Uterus (tissue), 4 donors: ENCODE data around the gene NPAS2. TPM values are rescaled to one million over a fixed set of nuclear protein-coding genes. Genes with fewer than 3 reads are reported as not detected.

Experiments used
- DNase-seq, 2 donors: peaks; one replicate each; pipeline ENCODE4 v3.0.0-alpha.2; 2019 to 2020
- H3K27ac ChIP-seq, 2 donors: fragments of 200-600 bp; sonication (generic); 1 replicate in 1 of 2; 2 replicates in 1 of 2; pipeline ENCODE4 v1.5.1; 2016 to 2018
- H3K27me3 ChIP-seq, 2 donors: fragments of 200-600 bp; sonication (generic); one replicate each; pipeline ENCODE4 v1.5.1; 2018 to 2019; ENCODE audit warnings: control low read depth in 1 of 2
- H3K36me3 ChIP-seq, 2 donors: fragments of 200-600 bp; sonication (generic); one replicate each; pipeline ENCODE4 v1.5.1; 2019; ENCODE audit warnings: control low read depth in 1 of 2
- H3K4me1 ChIP-seq, 2 donors: fragments of 200-600 bp; sonication (generic); one replicate each; pipeline ENCODE4 v1.5.1; 2018 to 2019; ENCODE audit warnings: control low read depth in 1 of 2
- H3K4me3 ChIP-seq, 2 donors: fragments of 200-600 bp; sonication (generic); 1 replicate in 1 of 2; 2 replicates in 1 of 2; pipeline ENCODE4 v1.5.1; 2018 to 2019; ENCODE audit warnings: mild to moderate bottlenecking in 1 of 2
- H3K9me3 ChIP-seq, 2 donors: fragments of 200-600 bp; sonication (generic); one replicate each; pipeline ENCODE4 v1.5.1; 2019; ENCODE audit warnings: control low read depth in 1 of 2
- POLR2A ChIP-seq, 2 donors: fragments of 450-650 bp; IDR thresholded peaks; one replicate each; pipeline ENCODE4 v1.6.1; 2016; ENCODE audit warnings: antibody characterized with exemption in 2 of 2, mild to moderate bottlenecking in 1 of 2, moderate library complexity in 1 of 2
- intact Hi-C: fragments of 100-400 bp; cut with DNase I; formaldehyde crosslinking; loops from one replicate; pipeline ENCODE4 v1.15.1; 2023; ENCODE audit warnings: low total_unique reads
- total RNA-seq, 4 donors: library from RNA; depleted of rRNA in 3 of 4; stranded (reverse); fragments of >200 nt in 3 of 4; gene quantifications; one replicate each; pipeline versions ENCODE4 v1.1.0 to v1.2.4, GENCODE V29; 2014 to 2023
- TF ChIP-seq, protein P1 (sequence below), 4 experiments: fragments of 200-600 bp in 2 of 4; fragments of 450-650 bp in 2 of 4; sonication (generic) in 2 of 4; IDR thresholded peaks; one replicate each; pipeline ENCODE4 v1.5.1; 2016 to 2019; ENCODE audit warnings: antibody characterized with exemption in 4 of 4, mild to moderate bottlenecking in 2 of 4, moderate library complexity in 1 of 4
- donor health status: DM: yes; HTN: yes; CAD: no.

NPAS2 gene
- total RNA-seq, 4 donors from 2014 or later = 5.6 to 66.5 (median 24.9) TPM

DNA sequence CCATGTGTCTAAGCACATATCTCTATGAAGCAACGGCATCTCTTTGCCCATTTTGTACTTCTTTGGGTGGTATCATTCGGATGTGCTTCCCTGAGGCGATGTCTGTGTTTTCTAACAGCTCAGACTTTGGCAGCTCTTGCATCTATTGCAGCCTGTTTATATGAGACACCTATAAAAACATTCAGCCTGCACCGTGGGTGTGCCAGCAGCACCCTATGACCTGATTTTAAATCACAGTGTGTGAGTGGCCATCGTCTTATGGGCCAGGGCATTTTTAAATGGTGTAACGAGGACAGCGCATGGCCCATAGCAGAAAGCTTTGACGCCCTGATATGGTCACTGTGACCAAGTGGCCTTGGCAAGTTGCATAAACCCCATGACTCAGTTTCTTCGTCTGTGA, 12.9 kb downstream of the NPAS2 start:
- Histone ChIP-seq H3K9me3 (no peaks in the 10 kb centered on the region), H3K27ac (no peak overlapping the region), H3K4me1 (no peaks in the 10 kb centered on the region), H3K4me3 (no peak overlapping the region), H3K27me3 (no peaks in the 10 kb centered on the region), H3K36me3 (no peaks in the 10 kb centered on the region)
- intact Hi-C loops = no loop called here
- TF ChIP-seq, protein P1, sequence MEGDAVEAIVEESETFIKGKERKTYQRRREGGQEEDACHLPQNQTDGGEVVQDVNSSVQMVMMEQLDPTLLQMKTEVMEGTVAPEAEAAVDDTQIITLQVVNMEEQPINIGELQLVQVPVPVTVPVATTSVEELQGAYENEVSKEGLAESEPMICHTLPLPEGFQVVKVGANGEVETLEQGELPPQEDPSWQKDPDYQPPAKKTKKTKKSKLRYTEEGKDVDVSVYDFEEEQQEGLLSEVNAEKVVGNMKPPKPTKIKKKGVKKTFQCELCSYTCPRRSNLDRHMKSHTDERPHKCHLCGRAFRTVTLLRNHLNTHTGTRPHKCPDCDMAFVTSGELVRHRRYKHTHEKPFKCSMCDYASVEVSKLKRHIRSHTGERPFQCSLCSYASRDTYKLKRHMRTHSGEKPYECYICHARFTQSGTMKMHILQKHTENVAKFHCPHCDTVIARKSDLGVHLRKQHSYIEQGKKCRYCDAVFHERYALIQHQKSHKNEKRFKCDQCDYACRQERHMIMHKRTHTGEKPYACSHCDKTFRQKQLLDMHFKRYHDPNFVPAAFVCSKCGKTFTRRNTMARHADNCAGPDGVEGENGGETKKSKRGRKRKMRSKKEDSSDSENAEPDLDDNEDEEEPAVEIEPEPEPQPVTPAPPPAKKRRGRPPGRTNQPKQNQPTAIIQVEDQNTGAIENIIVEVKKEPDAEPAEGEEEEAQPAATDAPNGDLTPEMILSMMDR (IDR thresholded peaks at IDR 0.05) = no peak
- no peak for TF ChIP-seq POLR2A (IDR thresholded peaks at IDR 0.05)
- DNase-seq = no peak

DNA sequence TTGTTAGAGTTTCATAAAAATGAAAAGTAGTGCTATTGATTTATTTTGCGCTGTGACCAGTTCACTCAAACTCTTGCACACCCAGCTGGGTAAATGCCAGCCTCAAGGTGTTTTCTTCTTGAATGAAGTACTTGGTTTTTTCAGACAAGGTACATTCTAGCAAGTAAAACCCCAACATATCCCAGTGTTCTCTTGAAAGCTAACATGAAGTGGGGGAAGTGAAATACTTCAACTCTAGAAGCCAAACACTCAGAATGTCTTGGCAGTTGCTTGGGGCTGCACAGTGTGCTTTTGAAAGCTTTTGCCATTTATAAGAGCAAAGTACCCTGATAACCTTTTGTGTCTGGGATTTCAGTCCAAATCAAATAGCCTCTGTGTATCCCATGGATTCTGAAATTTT, 13.4 kb downstream of the NPAS2 start:
- DNase-seq = no peak
- H3K4me1 ChIP-seq = no peaks in the 10 kb centered on the region
- no peaks in the 10 kb centered on the region for H3K27me3 ChIP-seq
- no peak overlapping the region for H3K27ac ChIP-seq
- H3K9me3 ChIP-seq = no peaks in the 10 kb centered on the region
- no peak overlapping the region for H3K4me3 ChIP-seq
- no peaks in the 10 kb centered on the region for H3K36me3 ChIP-seq
- intact Hi-C loops = no loop called here
- no peak for TF ChIP-seq POLR2A (IDR thresholded peaks at IDR 0.05)
- TF ChIP-seq, protein P1 (IDR thresholded peaks at IDR 0.05) = no peak

DNA sequence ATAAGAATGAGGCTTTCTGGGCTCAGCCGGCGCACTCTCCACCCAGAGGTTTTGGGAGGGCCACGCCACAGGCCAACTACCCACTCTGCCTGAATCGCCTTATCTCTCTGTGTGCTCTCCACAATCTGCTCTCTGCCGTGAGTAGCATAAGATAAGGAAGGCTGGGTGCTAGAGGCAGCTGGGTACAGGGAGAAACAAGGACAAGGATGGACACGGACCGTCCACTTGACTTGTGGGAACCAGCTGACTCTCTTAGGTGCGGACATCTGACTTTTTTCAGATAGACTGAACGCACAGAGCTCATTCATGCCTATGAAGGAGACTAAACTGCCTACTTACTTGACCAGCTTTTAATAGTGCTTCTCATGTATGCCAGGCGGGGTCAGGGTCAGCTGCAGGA, 14.3 kb downstream of the NPAS2 start:
- H3K27ac ChIP-seq = no peak overlapping the region

GRCh38 chr2:100835006-100835659, 15.2 kb downstream of the NPAS2 start:
- no peaks in the 10 kb centered on the region for H3K9me3 ChIP-seq
- no peaks in the 10 kb centered on the region for H3K36me3 ChIP-seq
- no peak overlapping the region for H3K4me3 ChIP-seq
- no peaks in the 10 kb centered on the region for H3K4me1 ChIP-seq
- H3K27ac ChIP-seq = no peak overlapping the region
- DNase-seq = no peak
- no peaks in the 10 kb centered on the region for H3K27me3 ChIP-seq
- intact Hi-C loops = no loop called here
- TF ChIP-seq POLR2A (IDR thresholded peaks at IDR 0.05) = no peak
- TF ChIP-seq, protein P1 (IDR thresholded peaks at IDR 0.05) = no peak

More for the DNA sequence above, 14.3 kb downstream of the NPAS2 start:
- Histone ChIP-seq H3K36me3 (no peaks in the 10 kb centered on the region), H3K9me3 (no peaks in the 10 kb centered on the region), H3K4me3 (no peak overlapping the region), H3K4me1 (no peaks in the 10 kb centered on the region), H3K27me3 (no peaks in the 10 kb centered on the region)
- DNase-seq = no peak
- intact Hi-C loops = no loop called here
- TF ChIP-seq POLR2A (IDR thresholded peaks at IDR 0.05) = no peak
- TF ChIP-seq, protein P1 (IDR thresholded peaks at IDR 0.05) = no peak

DNA sequence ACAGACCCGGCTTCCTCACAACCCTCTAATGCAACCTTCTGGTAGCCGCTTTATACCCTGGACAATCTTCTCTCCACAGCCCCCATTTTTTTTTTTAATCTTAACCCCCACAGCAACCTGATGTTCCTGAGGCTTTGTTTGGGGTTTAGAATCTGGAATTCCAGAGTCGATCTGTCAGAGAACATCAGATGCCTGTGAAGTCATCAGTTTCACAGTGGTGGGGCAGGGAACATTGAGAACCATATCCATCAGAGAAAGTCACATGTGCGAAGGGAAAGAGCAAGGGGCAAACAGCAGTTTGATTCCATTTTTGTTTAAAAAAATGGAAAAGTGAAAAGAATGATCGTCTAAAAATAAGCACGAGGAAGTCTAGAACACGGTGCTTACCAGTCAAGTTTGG, 20.6 kb downstream of the NPAS2 start:
- no peak overlapping the region for H3K4me3 ChIP-seq
- no peaks in the 10 kb centered on the region for H3K9me3 ChIP-seq
- no peak for TF ChIP-seq POLR2A (IDR thresholded peaks at IDR 0.05)
- TF ChIP-seq, protein P1 (IDR thresholded peaks at IDR 0.05) = no peak
- DNase-seq = no peak
- intact Hi-C loops = loop anchor here (10.0 kb wide), 1 partner anchor 984 kb away; no protein-coding TSS in a partner anchor
- H3K36me3 ChIP-seq = no peaks in the 10 kb centered on the region
- H3K4me1 ChIP-seq = no peaks in the 10 kb centered on the region
- no peak overlapping the region for H3K27ac ChIP-seq
- no peaks in the 10 kb centered on the region for H3K27me3 ChIP-seq
